Loucy (cell line): ENCODE data around the gene KRT39.

Source experiments
- EZH2phosphoT487 ChIP-seq: fragments of 200-600 bp; IDR thresholded peaks from 2 replicates; pipeline ENCODE4 v1.6.1; 2018; ENCODE audit warnings: antibody characterized with exemption, mild to moderate bottlenecking, moderate library complexity, borderline replicate concordance
- TF ChIP-seq, protein P1 (sequence below): fragments of 200-600 bp; sonication (generic); conservative IDR thresholded peaks from 2 replicates; pipeline ENCODE4 v1.5.1; 2014; ENCODE audit warnings: mild to moderate bottlenecking, antibody characterized with exemption, low read length

DNA sequence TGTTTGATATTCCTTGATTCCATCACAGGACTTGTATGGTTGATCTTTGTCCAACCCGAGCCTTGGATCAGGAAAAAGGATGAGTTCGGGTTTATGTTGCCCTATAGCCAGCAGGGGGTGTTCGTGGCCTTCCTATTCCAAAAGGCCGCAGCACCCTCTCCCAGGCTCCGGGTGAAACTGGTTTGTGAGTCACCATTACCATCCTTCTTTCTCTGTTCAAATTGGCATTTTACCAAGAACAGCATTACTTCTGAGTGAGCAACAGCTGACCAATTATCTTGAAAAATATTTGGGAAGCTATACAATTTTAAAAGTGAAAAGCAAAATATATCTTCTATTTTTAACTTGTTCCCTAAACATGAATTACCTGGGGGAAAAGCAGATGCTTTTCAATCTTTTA lies 57.4 kb downstream of the KRT39 start:
- TF ChIP-seq, protein P1, sequence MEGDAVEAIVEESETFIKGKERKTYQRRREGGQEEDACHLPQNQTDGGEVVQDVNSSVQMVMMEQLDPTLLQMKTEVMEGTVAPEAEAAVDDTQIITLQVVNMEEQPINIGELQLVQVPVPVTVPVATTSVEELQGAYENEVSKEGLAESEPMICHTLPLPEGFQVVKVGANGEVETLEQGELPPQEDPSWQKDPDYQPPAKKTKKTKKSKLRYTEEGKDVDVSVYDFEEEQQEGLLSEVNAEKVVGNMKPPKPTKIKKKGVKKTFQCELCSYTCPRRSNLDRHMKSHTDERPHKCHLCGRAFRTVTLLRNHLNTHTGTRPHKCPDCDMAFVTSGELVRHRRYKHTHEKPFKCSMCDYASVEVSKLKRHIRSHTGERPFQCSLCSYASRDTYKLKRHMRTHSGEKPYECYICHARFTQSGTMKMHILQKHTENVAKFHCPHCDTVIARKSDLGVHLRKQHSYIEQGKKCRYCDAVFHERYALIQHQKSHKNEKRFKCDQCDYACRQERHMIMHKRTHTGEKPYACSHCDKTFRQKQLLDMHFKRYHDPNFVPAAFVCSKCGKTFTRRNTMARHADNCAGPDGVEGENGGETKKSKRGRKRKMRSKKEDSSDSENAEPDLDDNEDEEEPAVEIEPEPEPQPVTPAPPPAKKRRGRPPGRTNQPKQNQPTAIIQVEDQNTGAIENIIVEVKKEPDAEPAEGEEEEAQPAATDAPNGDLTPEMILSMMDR: peak; percentile 91
- TF ChIP-seq EZH2phosphoT487: no peak
